Measurements from ENCODE around the gene SUGCT. TPM values are rescaled to one million over a fixed set of nuclear protein-coding genes. Genes with fewer than 3 reads are reported as not detected.

The SUGCT gene
- total RNA-seq, 1 experiment from 2014 or later = 5.4 TPM

DNA sequence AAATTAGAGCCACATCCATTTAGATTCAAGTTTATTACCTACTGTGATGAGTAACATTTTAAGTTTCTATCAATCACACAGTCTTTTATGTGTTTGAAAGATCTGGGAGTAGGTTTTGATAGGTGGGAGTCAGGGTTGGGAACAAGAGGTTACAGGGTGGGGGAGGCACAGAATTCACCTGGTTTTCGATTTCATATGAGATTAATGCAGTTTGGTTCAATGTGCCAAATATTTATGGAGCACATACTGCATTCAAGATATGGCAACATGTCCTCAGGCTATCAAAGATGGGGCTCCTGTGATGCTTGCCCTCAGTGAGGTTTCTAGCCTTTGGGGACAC, 564.1 kb downstream of the SUGCT start:
- H3K27me3 Mint-ChIP-seq (ENCODE audit: low read depth) = no peaks in the 10 kb centered on the region
- no peaks in the 10 kb centered on the region for H3K79me1 ChIP-seq (ENCODE audit: insufficient read depth, low read depth, low read length, poor library complexity, severe bottlenecking)
- no CpG with 5 or more reads among the region's 1 CpG for WGBS (ENCODE audit: extremely low coverage, insufficient read length, low lambda C conversion rate)
- TF ChIP-seq, protein P1, sequence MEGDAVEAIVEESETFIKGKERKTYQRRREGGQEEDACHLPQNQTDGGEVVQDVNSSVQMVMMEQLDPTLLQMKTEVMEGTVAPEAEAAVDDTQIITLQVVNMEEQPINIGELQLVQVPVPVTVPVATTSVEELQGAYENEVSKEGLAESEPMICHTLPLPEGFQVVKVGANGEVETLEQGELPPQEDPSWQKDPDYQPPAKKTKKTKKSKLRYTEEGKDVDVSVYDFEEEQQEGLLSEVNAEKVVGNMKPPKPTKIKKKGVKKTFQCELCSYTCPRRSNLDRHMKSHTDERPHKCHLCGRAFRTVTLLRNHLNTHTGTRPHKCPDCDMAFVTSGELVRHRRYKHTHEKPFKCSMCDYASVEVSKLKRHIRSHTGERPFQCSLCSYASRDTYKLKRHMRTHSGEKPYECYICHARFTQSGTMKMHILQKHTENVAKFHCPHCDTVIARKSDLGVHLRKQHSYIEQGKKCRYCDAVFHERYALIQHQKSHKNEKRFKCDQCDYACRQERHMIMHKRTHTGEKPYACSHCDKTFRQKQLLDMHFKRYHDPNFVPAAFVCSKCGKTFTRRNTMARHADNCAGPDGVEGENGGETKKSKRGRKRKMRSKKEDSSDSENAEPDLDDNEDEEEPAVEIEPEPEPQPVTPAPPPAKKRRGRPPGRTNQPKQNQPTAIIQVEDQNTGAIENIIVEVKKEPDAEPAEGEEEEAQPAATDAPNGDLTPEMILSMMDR (conservative IDR thresholded peaks at IDR 0.05) = no peak
- no peak overlapping the region for H4K5ac ChIP-seq (ENCODE audit: insufficient read length, low read depth, low read length)
- no peaks in the 10 kb centered on the region for H3K36me3 Mint-ChIP-seq (ENCODE audit: insufficient read depth in 1 of 3, low read depth in 3 of 3)
- H2BK20ac ChIP-seq (ENCODE audit: low read depth, low read length, poor library complexity, severe bottlenecking) = no peak overlapping the region
- DNase-seq = no peak
- H4K91ac ChIP-seq (ENCODE audit: insufficient read length, low read depth, low read length) = no peak overlapping the region
- no peaks in the 10 kb centered on the region; the same call in 1 of the 2 replicates for H3K27me3 ChIP-seq (ENCODE audit: insufficient read depth, low read length)
- no peak overlapping the region for H3K56ac ChIP-seq (ENCODE audit: insufficient read length, low read depth, low read length)
- H4K8ac ChIP-seq (replicated peaks; ENCODE audit: insufficient read length, low read depth, low read length) = no peak overlapping the region
- no peak overlapping the region for H3T11ph ChIP-seq (ENCODE audit: low read length)
- H2BK5ac ChIP-seq (ENCODE audit: insufficient read length, low read length) = no peak overlapping the region
- H3K14ac ChIP-seq (ENCODE audit: insufficient read depth, low read length) = no peak overlapping the region
- H3K27ac ChIP-seq (ENCODE audit: insufficient read length, low read depth, low read length) = no peak overlapping the region
- H3K4ac ChIP-seq (ENCODE audit: low read depth, low read length) = no peak overlapping the region
- no peaks in the 10 kb centered on the region for H3K79me2 ChIP-seq (ENCODE audit: insufficient read depth, low read length)
- no peak overlapping the region for H2BK15ac ChIP-seq (ENCODE audit: low read depth, low read length)
- no peaks in the 10 kb centered on the region for H3K23me2 ChIP-seq (ENCODE audit: insufficient read length, low read depth, low read length, poor library complexity, severe bottlenecking)
- no peaks in the 10 kb centered on the region for H3K9me3 Mint-ChIP-seq
- no peak overlapping the region for H3K23ac ChIP-seq (ENCODE audit: insufficient read length, low read depth, low read length)
- H4K20me1 ChIP-seq (ENCODE audit: control insufficient read depth, insufficient read depth, insufficient read length) = no peaks in the 10 kb centered on the region
- no peak overlapping the region for H3K9ac ChIP-seq (ENCODE audit: extremely low read depth, insufficient read length, low read length)
- no peak overlapping the region for H3K27ac Mint-ChIP-seq
- peaks cover 17 to 18% of the 10 kb centered on the region in 2 experiments for H3K4me1 Mint-ChIP-seq
- no peak overlapping the region for H2BK12ac ChIP-seq (ENCODE audit: insufficient read length, low read depth, low read length)
- H2BK120ac ChIP-seq (ENCODE audit: low read depth, low read length, poor library complexity, severe bottlenecking) = no peak overlapping the region
- peaks cover 2% of the 10 kb centered on the region; the same call in 1 of the 2 replicates for H3K4me1 ChIP-seq (ENCODE audit: insufficient read depth, low read length)
- H3K4me3 Mint-ChIP-seq = no peak overlapping the region
- no peak overlapping the region for H3K18ac ChIP-seq (ENCODE audit: insufficient read length, low read depth, low read length)
- no peak overlapping the region for H2AFZ ChIP-seq (ENCODE audit: low read length)
- H3K4me2 ChIP-seq (ENCODE audit: insufficient read depth, insufficient read length, low read length) = no peak overlapping the region
- H2AK5ac ChIP-seq (ENCODE audit: insufficient read length, low read length) = no peak overlapping the region
- no peaks in the 10 kb centered on the region for H3K9me3 ChIP-seq (ENCODE audit: control insufficient read depth, low read depth, low read length)
